Measurements from ENCODE around the gene FCGBP.

Gene FCGBP

GRCh38 chr19:39943586-39943985 is 9.2 kb upstream of the FCGBP start:
- DNase-seq: no peak

DNA sequence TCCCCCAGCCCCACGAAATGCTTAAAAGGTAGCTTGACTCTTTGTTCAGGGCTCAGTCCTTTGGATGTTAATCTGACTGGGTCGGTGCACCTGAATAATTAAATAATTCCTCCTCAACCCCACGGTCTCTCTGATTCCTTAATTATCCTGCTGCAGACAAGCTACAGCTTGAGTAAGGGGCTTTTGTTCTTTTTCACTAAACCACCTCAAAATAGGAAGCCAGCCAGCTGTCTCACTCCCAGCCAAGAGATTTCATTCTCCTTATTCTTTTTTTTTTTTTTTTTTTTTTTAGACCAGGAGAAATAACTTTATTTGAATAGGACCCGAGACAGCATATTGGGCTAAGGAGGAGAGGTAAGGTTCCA is 7.9 kb upstream of the FCGBP start:
- no peak for DNase-seq

DNA sequence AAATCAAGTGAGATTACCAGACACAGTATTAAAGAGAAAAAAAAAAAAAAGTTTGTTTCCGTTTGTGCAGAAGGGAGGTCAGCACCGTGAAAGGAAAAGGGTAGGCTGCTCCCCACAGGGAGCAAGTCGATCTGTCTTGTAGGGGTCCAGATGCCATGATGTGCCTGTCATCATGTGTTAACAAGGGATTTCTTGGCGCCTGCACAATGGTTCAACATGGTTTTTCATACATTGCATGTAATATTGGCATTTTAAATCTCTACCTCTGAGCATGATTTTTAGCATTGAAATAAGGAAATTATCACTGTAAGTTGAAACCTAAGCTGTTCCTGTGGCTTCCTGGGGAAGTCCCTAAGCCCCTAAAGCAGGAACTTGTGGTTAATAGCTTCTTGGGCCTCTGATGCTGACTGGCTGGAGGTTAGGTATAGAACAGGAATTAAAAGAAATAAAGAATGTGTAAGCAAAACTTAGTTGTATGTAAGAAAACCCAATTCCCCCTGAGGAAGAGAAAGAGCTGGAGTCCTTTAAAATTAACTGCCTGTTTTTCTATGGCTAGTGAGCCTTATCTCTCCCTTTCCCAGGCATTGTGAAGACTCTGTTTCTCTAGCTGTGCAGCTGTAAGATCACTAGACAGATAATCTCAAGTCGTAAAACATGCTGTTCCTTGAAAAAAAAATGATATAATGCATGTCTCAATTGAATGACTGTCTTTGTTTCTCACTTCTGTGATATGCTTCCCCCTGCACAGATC is 7.4 kb upstream of the FCGBP start:
- peak; percentile 54 for DNase-seq

GRCh38 chr19:39941151-39941550 is 6.7 kb upstream of the FCGBP start:
- no peak for DNase-seq

- no peak for DNase-seq
These were observed 5.9 kb upstream of the FCGBP start for GRCh38 chr19:39940221-39940833.

GRCh38 chr19:39939556-39939955 is 5.1 kb upstream of the FCGBP start:
- no peak for DNase-seq

DNA sequence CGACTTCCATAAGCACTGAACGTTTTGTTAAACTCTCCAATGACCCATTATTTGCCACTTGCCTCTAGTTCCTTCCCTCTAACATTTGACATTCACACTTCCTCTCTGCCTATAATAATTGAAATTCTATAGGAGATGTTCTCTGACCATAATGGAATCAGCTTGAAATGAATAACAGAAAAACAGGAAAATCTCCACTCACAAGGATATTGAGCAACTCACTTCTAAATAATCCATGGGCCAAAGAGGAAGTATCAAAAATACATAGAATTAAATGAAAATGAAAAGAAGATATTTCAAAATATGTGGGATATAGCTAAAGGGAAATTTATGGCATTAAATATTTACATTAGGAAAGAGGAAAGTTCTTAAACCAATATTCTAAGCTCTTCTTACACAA is 3.4 kb upstream of the FCGBP start:
- DNase-seq: no peak

GRCh38 chr19:39937094-39937720 is 2.8 kb upstream of the FCGBP start:
- peak; percentile 47 for DNase-seq

GRCh38 chr19:39936622-39937021 is 2.2 kb upstream of the FCGBP start:
- DNase-seq: no peak

- DNase-seq: no peak
These were observed 1.6 kb upstream of the FCGBP start for GRCh38 chr19:39936020-39936419.

GRCh38 chr19:39935364-39935661 is 879 bp upstream of the FCGBP start:
- DNase-seq: no peak

DNA sequence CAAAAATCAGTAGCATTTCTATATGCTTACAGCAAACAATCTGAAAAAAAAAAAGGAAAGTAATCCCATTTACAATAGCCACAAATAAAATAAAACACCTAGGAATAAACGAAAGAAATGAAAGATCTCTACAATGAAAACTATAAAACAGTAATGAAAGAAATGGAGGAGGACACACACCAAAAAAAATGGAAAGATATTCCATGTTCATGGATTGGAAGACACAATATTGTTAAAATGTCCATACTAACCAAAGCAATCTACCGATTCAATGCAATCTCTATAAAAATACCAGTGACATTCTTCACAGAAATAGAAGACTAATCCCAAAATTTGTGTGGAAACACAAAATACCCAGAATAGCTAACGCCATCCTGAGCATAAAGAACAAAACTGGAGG is 4.7 kb downstream of the FCGBP start:
- DNase-seq: no peak

GRCh38 chr19:39928357-39928725 is 6.1 kb downstream of the FCGBP start:
- no peak for DNase-seq

- no peak for DNase-seq
These were observed 6.7 kb downstream of the FCGBP start for GRCh38 chr19:39927524-39928356.

- DNase-seq: no peak
These were observed 7.4 kb downstream of the FCGBP start for GRCh38 chr19:39927076-39927475.

DNA sequence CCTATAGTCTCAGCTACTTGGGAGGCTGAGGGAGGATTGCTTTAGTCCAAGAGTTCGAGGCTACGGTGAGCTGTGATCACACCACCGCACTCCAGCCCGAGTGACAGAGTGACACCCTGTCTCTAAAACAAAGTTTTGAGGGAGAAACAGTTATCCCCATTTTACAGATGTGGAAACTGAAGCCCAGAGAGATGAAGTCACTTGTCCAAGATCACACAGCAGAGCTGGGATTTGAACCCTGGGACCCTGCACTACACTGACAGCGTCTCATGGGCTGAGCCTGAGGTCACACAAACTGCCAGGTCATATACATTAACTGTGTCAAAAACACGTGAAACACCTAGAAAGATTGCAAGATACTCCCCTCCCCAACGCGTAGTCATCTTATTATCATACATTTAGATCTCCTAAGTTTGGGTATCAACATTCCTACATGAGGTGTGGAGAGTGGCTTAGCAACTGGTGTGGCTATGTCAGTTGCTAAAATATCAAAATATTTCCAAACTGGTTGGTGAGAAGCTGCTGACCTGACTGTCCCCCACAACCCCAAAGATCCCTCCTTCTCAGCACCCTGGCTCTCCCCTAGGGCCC is 8.2 kb downstream of the FCGBP start:
- no peak for DNase-seq

- no peak for DNase-seq
These were observed 9.5 kb downstream of the FCGBP start for GRCh38 chr19:39924952-39925351.

GRCh38 chr19:39924389-39924788 is 10.0 kb downstream of the FCGBP start:
- no peak for DNase-seq

GRCh38 chr19:39923862-39924261 is 10.6 kb downstream of the FCGBP start:
- DNase-seq: no peak

DNA sequence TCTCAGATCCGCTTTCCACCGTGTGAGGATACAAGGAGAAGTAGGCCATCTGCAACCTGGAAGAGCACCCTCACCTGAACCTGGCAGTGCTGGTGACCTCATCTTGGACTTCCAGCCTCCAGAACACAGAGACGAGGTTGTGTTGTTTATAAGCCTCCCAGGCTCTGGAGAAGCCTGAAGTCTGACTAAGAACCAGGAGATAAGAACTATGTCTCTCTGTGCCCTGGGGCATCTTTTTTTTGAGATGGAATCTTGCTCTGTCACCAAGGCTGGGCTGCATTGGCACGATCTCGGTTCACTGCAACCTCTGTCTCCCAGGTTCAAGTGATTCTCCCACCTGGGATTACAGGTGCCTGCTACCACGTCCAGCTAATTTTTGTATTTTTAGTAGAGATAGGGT is 14.5 kb downstream of the FCGBP start:
- no peak for DNase-seq

- no peak for DNase-seq
These were observed 16.2 kb downstream of the FCGBP start for GRCh38 chr19:39918183-39918651.

- DNase-seq: no peak
These were observed 16.8 kb downstream of the FCGBP start for GRCh38 chr19:39917561-39918182.

Data from stimulated activated CD4-positive, alpha-beta T cell treated with anti-CD3 and anti-CD28 coated beads, Interleukin-15, amount 100 ng/mL, for 24 hours (primary cell).